ENCODE data around the gene SORCS2. TPM values are rescaled to one million over a fixed set of nuclear protein-coding genes. Genes with fewer than 3 reads are reported as not detected.
A peak's percentile ranks its signal among the peaks of the same experiment; 100 is the strongest.

Gene SORCS2
- total and polyA plus RNA-seq, 3 donors from 2014 or later: 2.7 to 4.6 (median 2.9) TPM

GRCh38 chr4:7787067-7787466 is 594.7 kb downstream of the SORCS2 start:
- TF ChIP-seq POLR2A (IDR thresholded peaks at IDR 0.05) (no peak), CTCF (IDR thresholded peaks at IDR 0.05) (no peak)
- no peak for DNase-seq
- no peaks in the 10 kb centered on the region for H3K9me3 ChIP-seq
- intact Hi-C loops (cut with DNase I; ENCODE audit: low total_unique reads): no loop called here
- H3K27me3 ChIP-seq: no peaks in the 10 kb centered on the region
- H3K27ac ChIP-seq: no peak overlapping the region
- no peaks in the 10 kb centered on the region for H3K36me3 ChIP-seq (ENCODE audit: low read depth, missing control alignments)
- WGBS, 2 donors: 73 to 77% methylated on average over 15 of the region's 15 CpGs
- no peak overlapping the region for H3K4me3 ChIP-seq
- H3K4me1 ChIP-seq: peaks cover 18% of the 10 kb centered on the region

DNA sequence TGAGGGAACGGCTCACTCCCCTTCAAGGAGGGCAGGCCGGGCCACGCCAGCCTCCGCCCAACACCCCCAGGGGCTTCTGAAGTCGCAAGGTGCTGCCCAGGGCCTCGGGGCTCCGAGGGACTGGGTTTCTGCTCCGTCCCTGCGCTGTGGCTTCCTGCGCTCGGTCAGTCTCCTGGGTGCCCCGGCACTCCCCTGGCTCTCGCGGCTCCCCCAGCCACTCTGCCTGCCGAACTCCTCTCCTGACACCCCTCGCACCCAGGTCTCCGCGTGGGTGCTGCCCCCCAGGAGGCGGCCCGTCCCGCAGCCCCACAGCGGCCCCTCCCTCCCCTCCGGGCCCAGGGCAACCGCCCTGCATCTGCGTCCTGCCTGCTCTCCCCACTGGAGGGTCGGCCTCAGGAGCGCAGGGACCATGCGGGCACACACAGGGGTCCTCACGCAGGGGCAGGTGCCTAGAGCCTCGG is 595.4 kb downstream of the SORCS2 start:
- Histone ChIP-seq H3K27me3 (no peaks in the 10 kb centered on the region), H3K27ac (no peak overlapping the region), H3K36me3 (ENCODE audit: low read depth, missing control alignments) (no peaks in the 10 kb centered on the region), H3K9me3 (no peaks in the 10 kb centered on the region), H3K4me3 (peak overlapping the region in 1 of 2 donors; percentile 5), H3K4me1 (peaks cover 12% of the 10 kb centered on the region)
- intact Hi-C loops (cut with DNase I; ENCODE audit: low total_unique reads): no loop called here
- 59 to 80% methylated on average over 6 to 30 of the region's 30 CpGs for WGBS, 2 donors
- TF ChIP-seq POLR2A (IDR thresholded peaks at IDR 0.05) (no peak), CTCF (IDR thresholded peaks at IDR 0.05) (no peak)
- no peak for DNase-seq

DNA sequence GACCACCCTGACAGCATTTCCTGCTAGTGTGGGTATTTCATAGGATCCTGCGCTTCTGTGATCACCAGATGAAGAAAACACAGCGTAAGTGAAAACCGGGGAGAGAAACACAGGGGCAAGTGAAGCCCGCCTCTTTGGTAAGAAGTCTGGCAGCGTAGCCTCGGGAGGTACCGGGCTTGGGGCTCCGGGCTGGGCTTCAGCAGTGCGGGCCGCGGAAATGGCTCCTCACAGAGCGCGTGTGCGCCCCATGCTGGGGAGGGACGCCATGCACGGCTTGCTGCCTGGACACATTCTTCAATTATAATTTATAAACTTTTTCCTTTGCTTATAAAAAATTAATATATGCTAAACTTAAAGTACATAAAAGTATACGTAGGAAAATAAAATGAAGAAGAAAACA is 595.9 kb downstream of the SORCS2 start:
- H3K4me3 ChIP-seq: peak overlapping the region in 1 of 2 donors; percentile 5
- no peaks in the 10 kb centered on the region for H3K36me3 ChIP-seq (ENCODE audit: low read depth, missing control alignments)
- intact Hi-C loops (cut with DNase I; ENCODE audit: low total_unique reads): no loop called here
- H3K27me3 ChIP-seq: no peaks in the 10 kb centered on the region
- TF ChIP-seq CTCF (IDR thresholded peaks at IDR 0.05) (no peak), POLR2A (IDR thresholded peaks at IDR 0.05) (no peak)
- peaks cover 9% of the 10 kb centered on the region for H3K4me1 ChIP-seq
- no peak for DNase-seq
- no peak overlapping the region for H3K27ac ChIP-seq
- 78 to 81% methylated on average over 17 of the region's 17 CpGs for WGBS, 2 donors
- H3K9me3 ChIP-seq: no peaks in the 10 kb centered on the region

- Histone ChIP-seq H3K36me3 (ENCODE audit: low read depth, missing control alignments) (no peaks in the 10 kb centered on the region), H3K27ac (no peak overlapping the region), H3K4me1 (peaks cover 9% of the 10 kb centered on the region), H3K9me3 (no peaks in the 10 kb centered on the region), H3K4me3 (no peak overlapping the region), H3K27me3 (no peaks in the 10 kb centered on the region)
- TF ChIP-seq CTCF (IDR thresholded peaks at IDR 0.05) (no peak), POLR2A (IDR thresholded peaks at IDR 0.05) (no peak)
- intact Hi-C loops (cut with DNase I; ENCODE audit: low total_unique reads): no loop called here
- WGBS, 2 donors: 86 to 89% methylated on average over 12 to 13 of the region's 13 CpGs
- DNase-seq: no peak
Measured at GRCh38 chr4:7788694-7789425, 596.5 kb downstream of the SORCS2 start.

- Histone ChIP-seq H3K9me3 (no peaks in the 10 kb centered on the region), H3K4me1 (peaks cover 9% of the 10 kb centered on the region), H3K4me3 (no peak overlapping the region), H3K27ac (no peak overlapping the region), H3K27me3 (no peaks in the 10 kb centered on the region), H3K36me3 (ENCODE audit: low read depth, missing control alignments) (no peaks in the 10 kb centered on the region)
- no peak for DNase-seq
- no peak for TF ChIP-seq POLR2A (IDR thresholded peaks at IDR 0.05)
- TF ChIP-seq CTCF (IDR thresholded peaks at IDR 0.05): no peak
- WGBS, 2 donors: 48 to 51% methylated on average over 2 of the region's 2 CpGs
- intact Hi-C loops (cut with DNase I; ENCODE audit: low total_unique reads): no loop called here
Measured at GRCh38 chr4:7790023-7790422, 597.7 kb downstream of the SORCS2 start.
